A549 treated with ZK216348 at 1 μM for 4 hours (cell line): ENCODE results near the gene PSMG3. TPM values are rescaled to one million over a fixed set of nuclear protein-coding genes. Genes with fewer than 3 reads are reported as not detected.

ENCODE experiments used
- total RNA-seq: library from RNA; stranded (reverse); fragments of 200-300 nt; extraction: Qiagen RNA extraction; gene quantifications from 5 replicates; pipeline ENCODE4 v1.2.3, GENCODE V29; 2022; ENCODE audit warnings: low read depth

PSMG3 gene
- 65.9 to 113 TPM (median 104 TPM) in 5 replicates for total RNA-seq

GRCh38 chr7:1569833-1570632 is at the start of gene PSMG3:
TSS of gene PSMG3 (minus strand) at chr7:1570032. CDS start at chr7:1569339, 693 bp downstream.

GRCh38 chr7:1555813-1556543 is 13.9 kb downstream of the PSMG3 start, which contains the start of gene TMEM184A:
TSS of gene TMEM184A (minus strand) at chr7:1556205. CDS start at chr7:1555484, 721 bp downstream.

Other genes with a start within 250 kb of the PSMG3 start
- 13.3 to 32.4 TPM (median 28.5 TPM) in 5 replicates for gene MICALL2, start 110.6 kb downstream of the PSMG3 start, total RNA-seq
- gene INTS1, start 65.6 kb downstream of the PSMG3 start, total RNA-seq, result 29.4 to 69.3 TPM (median 63.7 TPM) in 5 replicates
- 32.3 to 89.3 TPM (median 80.6 TPM) in 5 replicates for gene MAFK, start 39.3 kb downstream of the PSMG3 start, total RNA-seq
- gene TMEM184A, start 13.8 kb downstream of the PSMG3 start, total RNA-seq, result 6.8 to 14.2 TPM (median 11.3 TPM) in 5 replicates
- 0.32 to 0.47 TPM (median 0.38 TPM) in 5 replicates for gene ELFN1, start 100.2 kb upstream of the PSMG3 start, total RNA-seq